Stimulated activated naive CD8-positive, alpha-beta T cell treated with anti-CD3 and anti-CD28 coated beads, Interleukin-15, Interleukin-2, amounts not matched to agents 100 ng/mL and 50 ng/mL, for 24 hours (primary cell): ENCODE results near the gene OSBPL8.
"Not testable (repeated sequence)": the region's sequence is repeated elsewhere in the genome, so short reads cannot be mapped to it uniquely, and the experiment has no call there.

Experiments
- H3K27ac Mint-ChIP-seq: one replicate; pipeline ENCODE4 v1.8.0; 2021; ENCODE audit warnings: mild to moderate bottlenecking, mixed read lengths
- H3K27me3 Mint-ChIP-seq: one replicate; pipeline ENCODE4 v1.8.0; 2021; ENCODE audit warnings: mixed read lengths
- H3K36me3 Mint-ChIP-seq: one replicate; pipeline ENCODE4 v1.8.0; 2021; ENCODE audit warnings: low read depth, mixed read lengths
- H3K4me1 Mint-ChIP-seq: one replicate; pipeline ENCODE4 v1.8.0; 2021; ENCODE audit warnings: low read depth, mixed read lengths
- H3K4me3 Mint-ChIP-seq: one replicate; pipeline ENCODE4 v1.8.0; 2021; ENCODE audit warnings: mild to moderate bottlenecking, mixed read lengths
- H3K9me3 Mint-ChIP-seq: one replicate; pipeline ENCODE4 v1.8.0; 2021; ENCODE audit warnings: mixed read lengths

OSBPL8 gene

GRCh38 chr12:76340680-76341435 is 218.7 kb downstream of the OSBPL8 start:
- Mint-ChIP-seq H3K9me3 (no peaks in the 10 kb centered on the region), H3K4me3 (no peak overlapping the region), H3K36me3 (no peaks in the 10 kb centered on the region), H3K27me3 (peaks cover 3% of the 10 kb centered on the region), H3K4me1 (peaks cover 12% of the 10 kb centered on the region), H3K27ac (no peak overlapping the region)

- H3K27me3 Mint-ChIP-seq, result peaks cover 13% of the 10 kb centered on the region
- H3K9me3 Mint-ChIP-seq, result no peaks in the 10 kb centered on the region
- no peak overlapping the region for H3K4me3 Mint-ChIP-seq
- peaks cover 10% of the 10 kb centered on the region for H3K4me1 Mint-ChIP-seq
- no peak overlapping the region for H3K27ac Mint-ChIP-seq
- H3K36me3 Mint-ChIP-seq, result no peaks in the 10 kb centered on the region
Observed at GRCh38 chr12:76337583-76337982, 222.0 kb downstream of the OSBPL8 start.

GRCh38 chr12:76332606-76333005 is 227.0 kb downstream of the OSBPL8 start:
- Mint-ChIP-seq H3K4me1 (no peaks in the 10 kb centered on the region), H3K27me3 (peaks cover 30% of the 10 kb centered on the region), H3K4me3 (no peak overlapping the region), H3K9me3 (no peaks in the 10 kb centered on the region), H3K36me3 (no peaks in the 10 kb centered on the region), H3K27ac (no peak overlapping the region)

DNA sequence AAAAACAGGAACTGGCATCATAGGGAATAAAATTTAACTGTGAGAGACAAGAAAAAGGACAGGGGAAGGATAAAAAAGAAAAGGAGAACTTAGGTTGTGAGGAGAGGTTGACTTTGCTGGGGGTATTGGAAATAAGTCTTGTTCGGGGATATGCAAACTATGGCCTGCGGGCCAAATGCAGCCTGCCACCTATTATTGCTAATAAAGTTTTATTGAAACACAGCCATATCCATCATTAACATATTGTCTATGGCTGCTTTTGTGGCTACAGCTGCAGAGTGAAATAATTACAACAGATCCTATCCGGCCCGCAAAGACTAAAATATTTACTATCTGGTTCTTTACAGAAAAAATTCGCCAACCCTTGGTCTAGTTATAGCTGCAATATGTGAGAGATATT is 230.0 kb downstream of the OSBPL8 start:
- Mint-ChIP-seq H3K4me3 (no peak overlapping the region), H3K4me1 (no peaks in the 10 kb centered on the region), H3K9me3 (no peaks in the 10 kb centered on the region), H3K36me3 (no peaks in the 10 kb centered on the region), H3K27me3 (peaks cover 30% of the 10 kb centered on the region), H3K27ac (no peak overlapping the region)

- Mint-ChIP-seq H3K27me3 (peaks cover 30% of the 10 kb centered on the region), H3K36me3 (no peaks in the 10 kb centered on the region), H3K27ac (no peak overlapping the region), H3K4me1 (no peaks in the 10 kb centered on the region), H3K4me3 (no peak overlapping the region), H3K9me3 (no peaks in the 10 kb centered on the region)
Observed at GRCh38 chr12:76329159-76329558, 230.4 kb downstream of the OSBPL8 start.

DNA sequence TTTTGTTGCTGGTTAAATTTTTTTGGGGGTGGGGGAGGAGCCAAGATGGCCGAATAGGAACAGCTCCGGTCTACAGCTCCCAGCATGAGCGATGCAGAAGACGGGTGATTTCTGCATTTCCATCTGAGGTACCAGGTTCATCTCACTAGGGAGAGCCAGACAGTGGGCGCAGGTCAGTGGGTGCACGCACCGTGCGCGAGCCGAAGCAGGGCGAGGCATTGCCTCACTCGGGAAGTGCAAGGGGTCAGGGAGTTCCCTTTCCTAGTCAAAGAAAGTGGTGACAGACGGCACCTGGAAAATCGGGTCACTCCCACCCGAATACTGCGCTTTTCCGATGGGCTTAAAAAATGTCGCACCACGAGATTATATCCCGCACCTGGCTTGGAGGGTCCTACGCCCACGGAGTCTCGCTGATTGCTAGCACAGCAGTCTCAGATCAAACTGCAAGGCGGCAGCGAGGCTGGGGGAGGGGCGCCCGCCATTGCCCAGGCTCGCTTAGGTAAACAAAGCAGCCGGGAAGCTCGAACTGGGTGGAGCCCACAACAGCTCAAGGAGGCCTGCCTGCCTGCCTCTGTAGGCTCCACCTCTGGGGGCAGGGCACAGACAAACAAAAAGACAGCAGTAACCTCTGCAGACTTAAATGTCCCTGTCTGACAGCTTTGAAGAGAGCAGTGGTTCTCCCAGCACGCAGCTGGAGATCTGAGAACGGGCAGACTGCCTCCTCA is 239.8 kb downstream of the OSBPL8 start:
- not testable (repeated sequence) for H3K27ac Mint-ChIP-seq, H3K9me3 Mint-ChIP-seq, H3K4me1 Mint-ChIP-seq, H3K36me3 Mint-ChIP-seq, H3K4me3 Mint-ChIP-seq
- H3K27me3 Mint-ChIP-seq, result peaks cover 37% of the 10 kb centered on the region

DNA sequence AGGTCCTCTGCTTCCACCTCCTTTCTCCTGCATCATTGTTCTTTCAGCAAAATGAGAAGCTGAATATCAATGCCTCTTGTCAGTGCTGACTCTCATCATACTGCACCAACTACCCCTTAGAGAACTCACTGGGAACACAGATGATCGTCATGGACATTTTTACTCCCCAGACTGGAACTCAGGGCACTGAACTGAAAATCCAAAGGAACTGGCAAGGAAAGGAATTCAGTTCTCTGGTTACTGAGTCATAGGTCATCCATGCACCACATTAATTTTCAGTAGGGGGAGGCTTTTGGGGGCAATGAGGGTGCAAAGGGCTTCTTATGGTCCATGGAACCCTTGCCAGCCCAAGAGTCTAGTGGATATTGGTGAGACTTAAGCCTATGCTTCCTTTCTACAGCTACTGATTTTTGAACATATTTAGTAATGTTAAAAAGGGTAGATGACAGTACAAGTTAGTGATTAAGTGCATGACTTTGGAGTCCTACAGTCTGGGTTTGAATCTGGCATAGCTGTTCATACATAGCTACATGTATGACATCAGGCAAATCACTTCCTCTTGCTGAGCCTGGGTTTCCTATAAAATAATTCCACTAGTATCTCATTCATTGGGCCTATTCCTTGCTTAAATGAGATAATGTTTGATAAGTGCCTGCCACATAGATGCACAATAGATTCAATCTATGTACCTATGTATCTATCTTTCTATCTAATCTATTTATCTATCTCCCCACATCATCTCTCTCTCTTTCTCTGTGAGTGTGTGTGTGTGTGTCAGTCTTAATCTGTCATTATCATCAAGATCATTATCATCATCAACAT is 240.6 kb downstream of the OSBPL8 start:
- Mint-ChIP-seq H3K27me3 (peaks cover 41% of the 10 kb centered on the region), H3K27ac (no peak overlapping the region), H3K9me3 (no peaks in the 10 kb centered on the region), H3K4me3 (no peak overlapping the region), H3K36me3 (no peaks in the 10 kb centered on the region), H3K4me1 (no peaks in the 10 kb centered on the region)

- Mint-ChIP-seq H3K27ac (no peak overlapping the region), H3K4me3 (no peak overlapping the region), H3K27me3 (peaks cover 48% of the 10 kb centered on the region), H3K9me3 (no peaks in the 10 kb centered on the region), H3K4me1 (no peaks in the 10 kb centered on the region), H3K36me3 (no peaks in the 10 kb centered on the region)
Observed at GRCh38 chr12:76317976-76318375, 241.6 kb downstream of the OSBPL8 start.

DNA sequence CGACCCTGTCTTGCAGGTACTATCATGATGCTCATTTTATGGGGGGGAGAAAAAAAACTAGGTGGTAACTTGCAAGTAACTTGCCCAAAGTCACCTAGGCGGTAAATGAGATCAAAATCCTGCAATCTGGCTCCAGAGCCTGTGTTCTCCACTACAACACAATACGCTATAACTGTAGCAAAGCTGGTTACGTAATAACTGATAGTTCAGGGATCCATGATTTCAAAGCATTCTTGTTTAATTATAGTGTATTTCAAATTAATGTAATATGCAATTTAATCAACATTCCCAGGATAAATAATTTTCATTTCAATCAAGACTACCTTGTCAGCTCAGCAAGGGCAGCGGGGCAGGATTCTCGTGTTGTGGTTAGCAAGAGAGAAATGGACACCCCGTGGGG is 243.1 kb downstream of the OSBPL8 start:
- H3K4me3 Mint-ChIP-seq, result no peak overlapping the region
- H3K9me3 Mint-ChIP-seq, result no peaks in the 10 kb centered on the region
- H3K4me1 Mint-ChIP-seq, result no peaks in the 10 kb centered on the region
- H3K27me3 Mint-ChIP-seq, result peaks cover 57% of the 10 kb centered on the region
- no peaks in the 10 kb centered on the region for H3K36me3 Mint-ChIP-seq
- no peak overlapping the region for H3K27ac Mint-ChIP-seq

- Mint-ChIP-seq H3K4me3 (no peak overlapping the region), H3K36me3 (no peaks in the 10 kb centered on the region), H3K27me3 (peaks cover 49% of the 10 kb centered on the region), H3K9me3 (no peaks in the 10 kb centered on the region), H3K4me1 (no peaks in the 10 kb centered on the region), H3K27ac (no peak overlapping the region)
Observed at GRCh38 chr12:76313299-76313698, 246.3 kb downstream of the OSBPL8 start.

- H3K9me3 Mint-ChIP-seq, result no peaks in the 10 kb centered on the region
- H3K4me3 Mint-ChIP-seq, result no peak overlapping the region
- H3K4me1 Mint-ChIP-seq, result no peaks in the 10 kb centered on the region
- H3K27ac Mint-ChIP-seq, result no peak overlapping the region
- H3K27me3 Mint-ChIP-seq, result peaks cover 48% of the 10 kb centered on the region
- H3K36me3 Mint-ChIP-seq, result no peaks in the 10 kb centered on the region
Observed at GRCh38 chr12:76312315-76312714, 247.3 kb downstream of the OSBPL8 start.

- Mint-ChIP-seq H3K9me3 (no peaks in the 10 kb centered on the region), H3K36me3 (no peaks in the 10 kb centered on the region), H3K27me3 (peaks cover 53% of the 10 kb centered on the region), H3K4me1 (no peaks in the 10 kb centered on the region), H3K4me3 (no peak overlapping the region), H3K27ac (no peak overlapping the region)
Observed at GRCh38 chr12:76311796-76312195, 247.8 kb downstream of the OSBPL8 start.

DNA sequence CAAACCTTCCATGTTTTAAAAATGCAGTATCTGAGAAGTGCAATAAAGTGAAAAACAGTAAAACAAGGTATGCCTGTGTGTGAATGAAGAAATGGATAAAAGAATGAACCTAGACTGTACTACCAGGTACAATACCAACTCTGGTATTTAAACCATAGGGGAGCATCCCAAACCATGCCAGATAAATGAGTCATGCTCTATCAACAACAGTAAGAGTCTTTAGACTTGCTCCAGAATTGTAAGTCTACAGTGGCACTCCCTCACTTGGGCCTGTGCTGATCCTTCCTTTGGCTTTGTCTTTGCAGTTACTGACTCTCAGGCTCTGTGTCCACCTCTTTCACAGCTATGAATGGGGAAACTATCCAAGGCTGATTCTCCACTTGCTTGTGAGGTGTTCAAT is 249.5 kb downstream of the OSBPL8 start:
- Mint-ChIP-seq H3K27me3 (peaks cover 45% of the 10 kb centered on the region), H3K36me3 (no peaks in the 10 kb centered on the region), H3K27ac (no peak overlapping the region), H3K4me1 (no peaks in the 10 kb centered on the region), H3K9me3 (no peaks in the 10 kb centered on the region), H3K4me3 (no peak overlapping the region)

- no peaks in the 10 kb centered on the region for H3K4me1 Mint-ChIP-seq
- no peaks in the 10 kb centered on the region for H3K36me3 Mint-ChIP-seq
- H3K27ac Mint-ChIP-seq, result no peak overlapping the region
- no peaks in the 10 kb centered on the region for H3K9me3 Mint-ChIP-seq
- no peak overlapping the region for H3K4me3 Mint-ChIP-seq
- H3K27me3 Mint-ChIP-seq, result peaks cover 36% of the 10 kb centered on the region
Observed at GRCh38 chr12:76308866-76309265, 250.7 kb downstream of the OSBPL8 start.

- no peaks in the 10 kb centered on the region for H3K36me3 Mint-ChIP-seq
- H3K4me1 Mint-ChIP-seq, result no peaks in the 10 kb centered on the region
- H3K9me3 Mint-ChIP-seq, result no peaks in the 10 kb centered on the region
- H3K4me3 Mint-ChIP-seq, result no peak overlapping the region
- H3K27ac Mint-ChIP-seq, result no peak overlapping the region
- peaks cover 24% of the 10 kb centered on the region for H3K27me3 Mint-ChIP-seq
Observed at GRCh38 chr12:76307083-76307482, 252.5 kb downstream of the OSBPL8 start.
